CD4-positive, alpha-beta T cell treated with Interleukin-4 for 4 hours (primary cell): ENCODE measurements around the gene CFL1.
A peak's percentile ranks its signal among the peaks of the same experiment; 100 is the strongest.
"Not testable (repeated sequence)": the region's sequence is repeated elsewhere in the genome, so short reads cannot be mapped to it uniquely, and the experiment has no call there.

ENCODE experiments used
- DNase-seq: peaks from one replicate; pipeline ENCODE4 v3.0.0-alpha.2; 2020

CFL1 gene

DNA sequence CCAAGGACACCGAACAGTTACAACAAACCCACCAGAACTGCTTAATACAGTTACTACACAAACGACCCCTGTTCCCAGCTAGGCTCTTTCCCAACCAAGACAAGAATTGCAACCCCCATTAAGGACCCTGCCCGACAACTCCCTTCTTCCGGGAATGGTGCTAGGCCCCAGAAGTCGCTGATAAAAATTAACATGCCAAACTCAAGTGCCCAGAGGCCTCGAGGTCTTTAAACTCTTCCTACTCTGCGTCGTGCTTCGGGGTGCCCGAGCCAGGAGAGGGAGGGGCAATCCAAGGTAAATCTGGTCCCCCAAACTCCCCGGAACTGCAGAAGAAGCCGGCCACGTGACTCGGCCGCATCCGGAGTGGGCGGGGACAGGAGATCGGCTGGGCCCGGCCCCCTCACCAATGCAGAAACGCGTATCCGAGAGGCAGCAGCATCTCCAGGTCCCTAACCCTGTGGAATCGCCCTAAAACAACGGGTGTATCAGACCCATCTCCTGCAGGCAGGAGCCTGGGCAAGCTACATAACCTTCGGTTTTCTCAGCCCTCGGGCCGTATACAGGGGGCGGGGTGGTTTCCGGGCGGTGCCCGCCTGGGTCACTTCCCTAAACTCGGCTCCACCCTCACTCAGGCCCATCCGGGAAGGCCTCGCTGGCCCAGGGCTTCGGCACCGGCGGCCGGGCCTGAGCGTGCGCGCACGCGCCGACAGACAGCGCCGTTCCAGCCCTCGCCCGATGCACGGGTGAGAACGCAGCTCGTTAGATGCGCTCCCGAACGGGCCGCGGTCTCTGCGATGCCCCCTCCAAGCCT is 1.1 kb downstream of the CFL1 start:
- peak; percentile 78 for DNase-seq

DNA sequence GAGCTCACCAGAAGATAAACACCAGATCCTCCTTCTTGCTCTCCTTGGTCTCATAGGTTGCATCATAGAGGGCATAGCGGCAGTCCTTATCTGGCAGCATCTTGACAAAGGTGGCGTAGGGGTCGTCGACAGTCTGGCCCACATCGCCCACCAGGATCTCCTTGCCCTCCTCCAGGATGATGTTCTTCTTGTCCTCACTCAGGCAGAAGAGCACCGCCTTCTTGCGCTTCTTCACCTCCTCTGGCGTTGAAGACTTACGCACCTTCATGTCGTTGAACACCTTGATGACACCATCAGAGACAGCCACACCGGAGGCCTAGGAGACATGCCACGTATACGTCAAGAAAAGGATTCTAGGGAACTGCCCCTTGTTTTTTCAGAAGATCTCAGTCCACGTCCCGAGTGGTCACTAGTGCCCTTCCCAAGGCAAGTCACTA is 2.0 kb downstream of the CFL1 start:
- DNase-seq: no peak

- DNase-seq: no peak
Measured at GRCh38 chr11:65854852-65855837, 2.8 kb downstream of the CFL1 start.

DNA sequence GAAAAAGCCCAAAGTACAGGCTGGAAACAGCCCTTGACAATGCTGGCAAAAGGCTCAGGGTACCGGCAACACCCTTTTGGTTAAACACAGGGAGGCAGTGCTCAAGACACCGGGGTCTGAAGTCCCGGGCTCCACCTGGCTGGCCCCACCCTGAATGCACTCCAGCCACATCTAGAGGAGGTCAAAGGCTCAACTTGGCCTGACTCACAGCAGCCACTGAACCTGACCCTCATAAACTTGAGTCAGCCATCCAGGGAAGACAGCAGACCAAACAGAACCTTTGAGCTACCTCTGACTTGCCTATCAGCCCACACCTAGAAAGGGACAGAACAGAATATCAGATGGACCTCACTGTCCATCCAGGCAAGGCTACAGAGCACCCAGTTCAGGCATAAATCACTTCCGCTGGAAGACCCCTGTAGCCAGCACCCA is 3.8 kb downstream of the CFL1 start:
- no peak for DNase-seq

- no peak for DNase-seq
Measured at GRCh38 chr11:65853246-65853979, 4.6 kb downstream of the CFL1 start.

GRCh38 chr11:65852508-65853245 is 5.3 kb downstream of the CFL1 start:
- DNase-seq: no peak

GRCh38 chr11:65851811-65852507 is 6.0 kb downstream of the CFL1 start:
- no peak for DNase-seq

GRCh38 chr11:65851083-65851579 is 6.8 kb downstream of the CFL1 start:
- DNase-seq: no peak

GRCh38 chr11:65850217-65851082 is 7.5 kb downstream of the CFL1 start:
- DNase-seq: no peak

DNA sequence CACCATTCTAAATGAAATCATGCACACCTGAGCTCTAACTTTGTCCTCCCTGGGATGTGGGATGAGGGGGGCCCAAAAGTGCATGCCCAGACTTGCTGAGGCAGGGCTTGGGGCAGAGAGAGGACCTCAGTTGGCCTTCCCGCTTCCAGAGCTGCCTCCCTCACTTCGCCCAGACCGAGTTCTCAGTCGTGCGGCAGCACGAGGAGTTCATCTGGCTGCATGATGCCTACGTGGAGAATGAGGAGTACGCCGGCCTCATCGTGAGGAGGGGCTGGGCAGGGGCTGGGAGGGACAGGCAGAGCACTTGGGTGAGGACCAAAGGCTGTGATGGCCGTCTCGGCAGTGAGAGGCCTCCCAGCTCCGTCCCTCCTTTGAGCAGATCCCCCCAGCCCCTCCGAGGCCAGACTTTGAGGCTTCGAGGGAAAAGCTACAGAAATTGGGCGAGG is 8.2 kb downstream of the CFL1 start:
- DNase-seq: no peak

GRCh38 chr11:65849366-65849765 is 8.6 kb downstream of the CFL1 start:
- no peak for DNase-seq

- DNase-seq: not testable (repeated sequence)
Measured at GRCh38 chr11:65848693-65849092, 9.3 kb downstream of the CFL1 start.

DNA sequence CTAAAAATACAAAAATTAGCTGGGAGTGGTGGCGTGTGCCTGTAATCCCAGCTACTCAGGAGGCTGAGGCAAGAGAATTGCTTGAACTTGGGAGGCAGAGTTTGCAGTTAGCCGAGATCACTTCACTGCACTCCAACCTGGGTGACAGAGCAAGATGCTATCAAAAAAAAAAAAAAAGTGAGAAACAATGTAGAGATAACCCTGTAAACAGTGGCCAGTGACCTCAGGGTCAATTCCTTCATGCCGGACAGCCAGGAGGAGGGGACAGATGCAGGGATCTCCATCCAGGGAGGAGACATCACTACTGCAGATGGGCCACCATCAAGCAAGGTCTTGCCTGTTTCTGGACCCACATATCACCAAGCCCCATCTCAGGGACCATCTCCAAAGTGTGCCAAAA is 10.2 kb downstream of the CFL1 start:
- DNase-seq: no peak

DNA sequence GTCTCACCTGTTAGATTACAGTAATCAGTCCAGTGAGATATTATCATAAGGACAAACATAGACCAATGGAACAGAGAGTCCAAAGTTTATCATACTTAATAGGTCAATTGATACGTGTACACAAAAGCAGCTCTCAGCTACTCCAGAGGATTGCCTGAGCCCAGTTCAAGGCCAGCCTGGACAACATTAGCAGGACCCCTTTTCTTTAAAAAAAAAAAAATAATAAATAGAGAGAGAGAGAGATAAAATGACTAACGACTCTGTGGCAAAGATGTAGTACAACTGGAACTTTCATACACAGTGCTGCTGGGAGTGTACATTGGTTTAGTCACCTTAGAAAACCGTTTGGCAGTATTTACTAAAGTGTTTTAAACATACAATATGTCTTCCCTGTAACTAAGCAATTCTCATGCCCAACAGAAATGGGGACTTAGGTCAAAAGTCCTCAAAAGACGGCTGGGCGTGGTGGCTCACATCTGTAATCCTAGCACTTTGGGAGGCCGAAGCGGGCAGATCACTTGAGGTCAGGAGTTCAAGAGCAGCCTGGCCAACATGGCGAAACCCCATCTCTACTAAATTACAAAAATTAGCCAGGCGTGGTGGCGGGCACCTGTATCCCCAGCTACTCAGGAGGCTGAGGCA is 13.6 kb downstream of the CFL1 start:
- DNase-seq: no peak

DNA sequence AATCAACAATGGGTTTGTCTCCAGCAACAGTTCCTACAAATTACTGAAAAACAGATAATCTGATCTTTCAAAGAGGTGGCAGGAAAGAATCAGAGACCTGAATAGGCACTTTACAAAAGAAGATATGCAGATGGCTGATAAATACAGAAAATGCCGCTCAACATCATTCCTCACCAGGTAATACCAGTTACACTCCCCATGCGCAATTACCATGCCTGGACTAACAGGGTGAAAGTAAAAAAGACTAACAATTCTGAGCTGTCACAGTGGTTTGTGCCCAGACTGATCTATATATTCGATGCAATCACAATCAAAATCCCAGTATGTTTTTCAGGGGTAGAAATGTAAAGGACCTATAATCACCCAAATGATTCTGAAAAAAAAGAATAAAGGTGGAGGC is 14.2 kb downstream of the CFL1 start:
- DNase-seq: no peak

DNA sequence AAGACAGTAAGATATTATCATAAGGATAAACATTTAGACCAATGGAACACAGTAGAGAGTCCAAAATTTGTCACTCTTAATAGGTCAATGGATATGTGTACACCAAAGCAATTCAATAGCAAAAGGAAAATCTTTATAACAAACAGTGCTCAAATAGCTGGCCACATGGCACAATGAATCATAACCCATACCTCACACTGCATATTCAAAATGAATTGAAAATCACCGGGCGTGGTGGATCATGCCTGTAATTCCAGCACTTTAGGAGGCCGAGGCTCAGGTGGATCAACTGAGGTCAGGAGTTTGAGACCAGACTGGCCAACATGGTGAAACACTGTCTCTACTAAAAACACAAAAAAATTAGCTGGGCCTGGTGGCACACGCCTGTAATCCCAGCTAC is 15.8 kb downstream of the CFL1 start:
- no peak for DNase-seq

DNA sequence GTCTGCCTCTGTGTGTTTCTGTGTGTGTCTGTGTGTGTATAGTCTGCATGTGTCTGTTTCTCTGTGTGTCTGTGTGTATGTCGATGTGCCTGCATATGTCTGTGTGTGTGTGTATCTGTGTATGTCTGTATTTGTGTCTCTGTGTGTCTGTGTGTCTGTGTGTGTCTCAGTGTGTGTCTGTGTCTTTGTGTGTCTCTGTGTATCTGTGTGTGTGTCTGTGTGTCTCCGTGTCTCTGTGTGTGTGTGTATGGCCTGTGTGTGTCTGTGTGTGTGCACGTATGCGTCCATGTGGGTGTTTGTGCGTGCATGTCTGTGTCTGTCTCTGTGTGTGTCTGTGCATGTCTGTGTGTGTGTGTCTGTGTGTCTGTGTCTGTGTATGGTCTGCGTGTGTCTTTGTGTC is 23.8 kb downstream of the CFL1 start:
- DNase-seq: no peak

DNA sequence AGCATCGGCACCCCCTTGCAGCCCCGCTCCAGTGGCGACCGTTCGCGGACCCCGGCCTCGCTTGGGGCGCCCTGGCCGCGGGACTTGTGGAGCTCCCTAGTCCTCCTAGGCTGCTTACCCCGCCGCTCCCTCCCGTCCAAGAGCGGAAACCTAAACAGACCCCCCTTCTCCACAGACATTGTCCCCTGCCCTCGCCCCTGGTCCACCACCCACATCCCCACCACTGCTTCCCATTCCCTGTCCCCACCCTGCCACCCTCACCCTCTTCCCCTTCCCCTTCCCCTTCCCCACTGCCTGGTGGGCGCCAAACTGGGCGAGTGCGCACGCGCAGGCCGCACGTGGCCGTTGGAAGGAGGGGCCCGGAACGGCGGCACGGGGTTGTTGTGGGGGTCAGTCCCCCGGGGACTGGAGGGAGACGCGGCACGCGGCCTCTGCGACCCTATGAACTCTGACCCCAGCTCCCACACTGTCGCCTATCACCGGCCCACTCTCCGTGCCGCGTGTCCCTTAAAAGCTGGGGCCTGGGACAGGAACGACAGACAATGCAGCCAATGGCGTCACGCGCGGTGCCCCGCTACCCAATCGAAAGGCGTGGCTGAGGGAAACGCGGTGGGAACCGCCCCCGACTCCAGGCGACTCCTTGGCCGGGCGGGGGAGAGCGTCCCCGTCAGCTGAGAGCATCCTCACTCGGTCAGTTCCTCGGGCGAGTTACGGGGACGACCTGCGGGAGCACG is 24.5 kb downstream of the CFL1 start, which contains the start of gene SNX32:
TSS of gene SNX32 (plus strand) at position 667 of the 734 bp plus-strand sequence. CDS start 103 bp downstream, outside the sequence.
- peak; percentile 92 for DNase-seq

DNA sequence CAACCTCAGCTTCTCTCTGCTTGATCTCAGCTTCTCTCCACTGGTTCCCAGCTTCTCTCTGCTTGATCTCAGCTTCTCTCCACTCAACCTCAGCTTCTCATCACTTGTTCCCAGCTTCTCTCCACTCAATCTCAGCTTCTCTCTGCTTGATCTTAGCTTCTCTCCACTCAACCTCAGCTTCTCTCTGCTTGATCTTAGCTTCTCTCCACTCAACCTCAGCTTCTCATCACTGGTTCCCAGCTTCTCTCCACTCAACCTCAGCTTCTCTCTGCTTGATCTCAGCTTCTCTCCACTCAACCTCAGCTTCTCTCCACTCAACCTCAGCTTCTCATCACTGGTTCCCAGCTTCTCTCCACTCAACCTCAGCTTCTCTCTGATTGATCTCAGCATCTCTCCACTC is 25.7 kb downstream of the CFL1 start:
- not testable (repeated sequence) for DNase-seq
